GM23338 (cell line): Measurements from ENCODE around the gene MACF1. TPM values are rescaled to one million over a fixed set of nuclear protein-coding genes. Genes with fewer than 3 reads are reported as not detected.
"Not testable (repeated sequence)": the region's sequence is repeated elsewhere in the genome, so short reads cannot be mapped to it uniquely, and the experiment has no call there.

Experiments
- ATAC-seq: fragments of 200-7000 bp; cut with Tn5 transposase; 3 replicates; pipeline ENCODE4 v1.9.1; 2020
- DNase-seq: peaks from one replicate; pipeline ENCODE4 v3.0.0-alpha.2; 2015; ENCODE audit warnings: low spot score
- H2AFZ ChIP-seq: fragments of 200-600 bp; sonication (generic); 2 replicates; pipeline ENCODE4 v1.8.0; 2016; ENCODE audit warnings: antibody characterized with exemption, mild to moderate bottlenecking, moderate library complexity
- H3F3A ChIP-seq: fragments of 200-600 bp; sonication (generic); replicated peaks from 2 replicates; pipeline ENCODE4 v1.8.0; 2017; ENCODE audit warnings: antibody characterized with exemption, mixed run types, low read depth
- H3K27ac ChIP-seq: fragments of 200-600 bp; sonication (generic); 2 replicates; pipeline ENCODE4 v1.6.1; 2016; ENCODE audit warnings: low read depth
- H3K27me3 ChIP-seq: fragments of 200-600 bp; sonication (generic); 2 replicates; pipeline ENCODE4 v1.8.0; 2016; ENCODE audit warnings: mild to moderate bottlenecking, mixed run types, moderate library complexity; ENCODE audit not compliant: insufficient read depth
- H3K36me3 ChIP-seq: fragments of 200-600 bp; sonication (generic); 2 replicates; pipeline ENCODE4 v1.8.0; 2016; ENCODE audit warnings: mild to moderate bottlenecking; ENCODE audit not compliant: insufficient read depth
- H3K4me1 ChIP-seq: fragments of 200-600 bp; sonication (generic); 2 replicates; pipeline ENCODE4 v1.8.0; 2016; ENCODE audit warnings: mild to moderate bottlenecking, moderate library complexity; ENCODE audit not compliant: insufficient read depth
- H3K4me2 ChIP-seq: fragments of 200-600 bp; sonication (generic); 2 replicates; pipeline ENCODE4 v1.7.1; 2017; ENCODE audit warnings: mixed run types
- H3K4me3 ChIP-seq: fragments of 200-600 bp; sonication (generic); 2 replicates; pipeline ENCODE4 v1.6.1; 2016; ENCODE audit warnings: mixed run types
- H3K79me2 ChIP-seq: fragments of 200-600 bp; sonication (generic); replicated peaks from 2 replicates; pipeline ENCODE4 v1.8.0; 2017; ENCODE audit warnings: mild to moderate bottlenecking; ENCODE audit not compliant: insufficient read depth
- H3K9me2 ChIP-seq: fragments of 200-600 bp; sonication (generic); 2 replicates; pipeline ENCODE4 v1.8.0; 2017; ENCODE audit not compliant: insufficient read depth
- H4K20me1 ChIP-seq: fragments of 200-600 bp; sonication (generic); replicated peaks from 2 replicates; pipeline ENCODE4 v1.8.0; 2017; ENCODE audit warnings: mild to moderate bottlenecking; ENCODE audit not compliant: insufficient read depth
- H3K27ac Mint-ChIP-seq: 2 replicates; pipeline ENCODE4 v1.8.0; 2020; ENCODE audit warnings: inconsistent platforms, mild to moderate bottlenecking, moderate library complexity, mixed read lengths
- H3K27me3 Mint-ChIP-seq: 3 replicates; pipeline ENCODE4 v1.8.0; 2022; ENCODE audit warnings: low read depth, mild to moderate bottlenecking, moderate library complexity, mixed read lengths, inconsistent platforms; ENCODE audit not compliant: insufficient read depth, poor library complexity
- H3K36me3 Mint-ChIP-seq: 3 replicates; pipeline ENCODE4 v1.8.0; 2021; ENCODE audit warnings: low read depth, mild to moderate bottlenecking, inconsistent platforms, moderate library complexity, mixed read lengths
- H3K4me1 Mint-ChIP-seq: 3 replicates; pipeline ENCODE4 v1.8.0; 2020; ENCODE audit warnings: mild to moderate bottlenecking, inconsistent platforms, mixed read lengths
- H3K4me3 Mint-ChIP-seq: 3 replicates; pipeline ENCODE4 v1.8.0; 2021; ENCODE audit warnings: moderate library complexity, mild to moderate bottlenecking, inconsistent platforms, mixed read lengths
- H3K9me3 Mint-ChIP-seq: 3 replicates; pipeline ENCODE4 v1.8.0; 2020; ENCODE audit warnings: moderate library complexity, mild to moderate bottlenecking, inconsistent platforms, mixed read lengths
- CREB1 ChIP-seq: fragments of 250-450 bp; sonication (Bioruptor Pico); IDR thresholded peaks from 2 replicates; pipeline ENCODE4 v1.5.0; 2020; ENCODE audit warnings: low read depth, mild to moderate bottlenecking, moderate library complexity
- CTCF ChIP-seq, 2 experiments: fragments of 200-600 bp in 1 of 2; sonication (generic) in 1 of 2; conservative IDR thresholded peaks; 2 replicates each; pipeline versions ENCODE4 v1.5.1 to v1.6.1; 2016 to 2017; ENCODE audit warnings: antibody characterized with exemption in 2 of 2, low read depth in 2 of 2, mild to moderate bottlenecking in 2 of 2, moderate library complexity in 1 of 2
- JUNB ChIP-seq: IDR thresholded peaks from one replicate; pipeline ENCODE4 v1.6.1; 2016; ENCODE audit warnings: antibody characterized with exemption; ENCODE audit not compliant: unreplicated experiment
- NANOG ChIP-seq: IDR thresholded peaks from 2 replicates; pipeline ENCODE4 v1.6.1; 2016; ENCODE audit warnings: antibody characterized with exemption, borderline replicate concordance
- POLR2AphosphoS5 ChIP-seq: IDR thresholded peaks from 2 replicates; pipeline ENCODE4 v1.6.1; 2016; ENCODE audit warnings: antibody characterized with exemption, low read depth
- REST ChIP-seq: IDR thresholded peaks from one replicate; pipeline ENCODE4 v1.6.1; 2018; ENCODE audit warnings: antibody characterized with exemption; ENCODE audit not compliant: unreplicated experiment
- STAT1 ChIP-seq: IDR thresholded peaks from one replicate; pipeline ENCODE4 v1.6.1; 2016; ENCODE audit warnings: antibody characterized with exemption; ENCODE audit not compliant: unreplicated experiment
- polyA plus RNA-seq: library from polyadenylated mRNA; unstranded; fragments of >200 nt; fragmentation: Nextera tagmentation; extraction: Ambion mirVana; gene quantifications from 2 replicates; pipeline ENCODE4 v1.2.1, GENCODE V29; 2016
- total RNA-seq: library from RNA; depleted of rRNA; stranded (reverse); fragments of >200 nt; shearing (Covaris generic); gene quantifications from 2 replicates; pipeline ENCODE4 v1.2.3, GENCODE V29; 2014

Gene MACF1
- total and polyA plus RNA-seq, 2 experiments from 2014 or later: 104 to 399 TPM

GRCh38 chr1:39208360-39208759, 3.9 kb downstream of the MACF1 start:
- not testable (repeated sequence) for ATAC-seq, DNase-seq

GRCh38 chr1:39210649-39211048, 6.2 kb downstream of the MACF1 start:
- Histone ChIP-seq H3K4me3 (no peak overlapping the region), H4K20me1 (peaks cover 21% of the 10 kb centered on the region), H3K79me2 (peaks cover 99% of the 10 kb centered on the region), H3K36me3 (no peaks in the 10 kb centered on the region), H2AFZ (no peak overlapping the region), H3K4me1 (peaks cover 32% of the 10 kb centered on the region), H3K27me3 (no peaks in the 10 kb centered on the region), H3K27ac (no peak overlapping the region), H3F3A (no peaks in the 10 kb centered on the region), H3K9me2 (no peaks in the 10 kb centered on the region), H3K4me2 (no peak overlapping the region)
- Mint-ChIP-seq H3K27me3 (peaks cover 7% of the 10 kb centered on the region), H3K36me3 (no peaks in the 10 kb centered on the region), H3K4me3 (no peak overlapping the region), H3K4me1 (peaks cover 36% of the 10 kb centered on the region), H3K27ac (no peak overlapping the region), H3K9me3 (no peaks in the 10 kb centered on the region)
- DNase-seq (no peak), ATAC-seq (no peak)
- TF ChIP-seq NANOG (no peak), JUNB (no peak), STAT1 (no peak), REST (no peak), CREB1 (CRISPR knock-in tag) (no peak), POLR2AphosphoS5 (no peak)

More at GRCh38 chr1:39208360-39208759, 3.9 kb downstream of the MACF1 start:
- not testable (repeated sequence) for H3K36me3 ChIP-seq, H3K27ac ChIP-seq, H3K27me3 ChIP-seq, H3K9me2 ChIP-seq, H3K9me3 Mint-ChIP-seq, H3K4me3 Mint-ChIP-seq, H3K36me3 Mint-ChIP-seq, H3K4me2 ChIP-seq, H3F3A ChIP-seq, H3K27me3 Mint-ChIP-seq, H2AFZ ChIP-seq, H3K4me3 ChIP-seq, H3K27ac Mint-ChIP-seq
- H3K4me1 Mint-ChIP-seq: peaks cover 33% of the 10 kb centered on the region
- Histone ChIP-seq H3K4me1 (peaks cover 32% of the 10 kb centered on the region), H3K79me2 (peaks cover 99% of the 10 kb centered on the region), H4K20me1 (peaks cover 18% of the 10 kb centered on the region)

- Histone ChIP-seq H3K27me3 (no peaks in the 10 kb centered on the region), H3K4me3 (no peak overlapping the region), H2AFZ (no peak overlapping the region), H3K4me1 (peaks cover 28% of the 10 kb centered on the region), H3K4me2 (no peak overlapping the region), H3F3A (no peaks in the 10 kb centered on the region), H3K27ac (peak overlapping the region; percentile 53), H3K36me3 (no peaks in the 10 kb centered on the region), H3K9me2 (no peaks in the 10 kb centered on the region), H3K79me2 (peaks cover 99% of the 10 kb centered on the region), H4K20me1 (peaks cover 13% of the 10 kb centered on the region)
- H3K4me1 Mint-ChIP-seq: peaks cover 42% of the 10 kb centered on the region
- ATAC-seq (no peak), DNase-seq (no peak)
- peak overlapping the region; percentile 62 for H3K27ac Mint-ChIP-seq
- TF ChIP-seq CTCF (conservative IDR thresholded peaks at IDR 0.05; ENCODE audit: low read depth in 2 of 2): no peak
- peaks cover 7% of the 10 kb centered on the region for H3K27me3 Mint-ChIP-seq
- no peaks in the 10 kb centered on the region for H3K36me3 Mint-ChIP-seq
- no peak overlapping the region for H3K4me3 Mint-ChIP-seq
- H3K9me3 Mint-ChIP-seq: no peaks in the 10 kb centered on the region
These were observed 8.0 kb downstream of the MACF1 start for GRCh38 chr1:39212499-39212898.
